GM11168 (cell line): Measurements from ENCODE around the gene TLK1.
"Not testable (repeated sequence)": the region's sequence is repeated elsewhere in the genome, so short reads cannot be mapped to it uniquely, and the experiment has no call there.

Source experiments
- in situ Hi-C: fragments of 300-500 bp; cut with MboI; formaldehyde crosslinking; loops from one replicate; pipeline ENCODE4 v1.12.0; 2022; ENCODE audit warnings: low sequenced_read_pairs; ENCODE audit not compliant: unreplicated experiment

TLK1 gene

DNA sequence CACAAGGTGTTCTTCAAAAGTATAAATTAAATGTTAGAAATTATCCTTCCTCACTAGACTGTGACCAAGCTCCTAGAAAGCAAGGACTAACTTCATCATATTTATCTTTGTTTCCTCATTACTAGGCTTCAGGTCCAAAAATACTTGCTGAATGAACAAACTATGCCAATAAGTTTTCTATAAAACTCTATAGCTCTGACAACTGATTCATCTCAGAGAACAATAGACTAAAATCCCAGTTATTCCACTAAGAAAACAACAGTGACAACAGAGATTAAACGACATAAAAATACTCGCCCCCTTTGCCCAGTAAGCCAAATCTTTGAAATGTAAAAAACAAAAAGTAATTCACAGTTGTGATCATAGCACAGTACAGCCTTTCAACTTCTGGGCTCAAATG, 13.6 kb downstream of the TLK1 start:
- in situ Hi-C loops: no loop called here

DNA sequence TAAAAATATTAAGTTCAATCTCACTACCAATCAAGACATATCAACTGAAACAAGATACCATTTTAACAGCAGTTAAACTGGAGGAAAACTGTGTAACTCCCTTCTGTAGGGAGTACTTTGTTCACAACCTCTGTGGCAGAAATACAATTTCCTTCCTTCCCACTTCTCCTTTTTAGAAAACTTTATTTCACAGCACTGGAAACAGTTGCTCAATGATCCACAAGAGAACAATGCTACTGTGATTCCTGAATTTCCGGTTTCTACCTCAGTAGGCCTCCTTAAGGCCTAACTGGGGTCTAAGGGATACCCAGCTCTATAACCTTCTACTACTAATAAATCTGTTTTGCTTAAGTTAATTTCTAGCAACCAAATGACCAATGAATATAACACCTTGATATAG, 14.1 kb downstream of the TLK1 start:
- in situ Hi-C loops: no loop called here

DNA sequence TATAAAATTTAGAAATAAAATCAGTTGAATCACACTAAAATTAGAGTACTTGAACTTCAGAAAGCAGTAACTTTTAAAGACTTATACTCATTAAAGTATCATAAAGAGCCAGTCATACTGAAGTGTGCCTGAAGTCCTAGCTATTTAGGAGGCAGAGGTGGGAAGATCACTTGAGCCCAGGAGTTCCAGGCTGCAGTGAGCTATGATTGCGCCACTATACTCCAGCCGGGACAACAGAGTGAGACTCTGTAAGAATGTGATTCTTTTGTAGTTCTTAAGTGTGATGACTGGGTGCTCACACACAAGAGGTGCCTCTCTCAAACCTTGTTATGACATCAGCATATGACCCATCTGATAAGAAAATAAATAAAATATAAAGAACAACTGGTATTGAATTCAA, 14.6 kb downstream of the TLK1 start:
- in situ Hi-C loops: no loop called here

DNA sequence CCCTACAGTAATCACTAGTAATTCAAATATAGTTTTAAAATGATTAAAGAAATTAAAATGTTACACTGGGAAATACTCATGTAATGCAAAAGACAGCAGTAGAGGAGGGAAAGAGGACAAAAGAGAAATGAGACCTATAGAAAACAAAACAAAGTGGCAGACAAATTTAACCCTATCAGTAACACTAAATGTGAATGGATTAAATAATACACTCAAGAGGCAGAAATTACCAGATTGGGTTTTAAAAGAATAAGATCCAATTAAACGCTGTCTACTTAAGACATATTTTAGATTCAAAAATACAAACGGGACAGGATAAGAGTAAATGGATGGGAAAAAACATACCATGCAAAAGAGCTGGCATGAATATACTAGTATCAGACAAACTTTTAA, 17.0 kb downstream of the TLK1 start:
- in situ Hi-C loops: no loop called here

DNA sequence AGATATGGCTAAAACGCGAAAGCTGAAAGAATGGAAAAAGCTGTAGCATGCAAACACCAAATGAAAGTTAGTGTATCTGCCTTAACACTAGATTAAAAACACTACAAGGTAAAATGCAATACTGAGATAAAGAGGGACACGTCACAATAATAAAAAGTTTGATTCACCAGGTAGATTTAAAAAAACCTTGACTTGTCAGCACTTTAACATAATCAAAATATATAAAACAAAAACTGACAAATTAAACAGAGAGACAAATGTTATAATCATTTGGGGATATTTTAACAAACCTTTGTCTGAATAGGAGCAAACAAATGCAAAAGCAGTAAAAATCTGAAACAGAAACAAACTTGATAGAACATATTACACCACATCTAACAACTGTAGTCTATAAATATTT, 18.3 kb downstream of the TLK1 start:
- in situ Hi-C loops: no loop called here

DNA sequence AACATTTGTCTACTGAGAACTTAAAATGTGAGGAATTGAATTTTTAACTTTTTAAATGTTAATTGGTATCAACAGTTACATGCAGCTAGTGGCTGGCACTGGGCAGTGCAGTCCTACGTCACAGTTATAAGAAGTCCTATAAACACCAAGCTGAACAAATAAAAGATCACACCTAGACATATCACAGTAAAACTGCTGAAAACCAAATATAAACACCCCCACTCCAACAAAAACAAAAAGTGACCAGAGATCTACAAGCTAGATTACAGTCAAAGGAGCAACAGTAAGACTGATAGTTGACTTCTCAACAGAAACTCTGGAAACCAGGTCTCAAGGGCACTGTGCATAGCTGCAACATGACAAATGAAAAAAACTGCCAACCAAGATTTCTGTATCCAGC, 19.4 kb downstream of the TLK1 start:
- in situ Hi-C loops: no loop called here

DNA sequence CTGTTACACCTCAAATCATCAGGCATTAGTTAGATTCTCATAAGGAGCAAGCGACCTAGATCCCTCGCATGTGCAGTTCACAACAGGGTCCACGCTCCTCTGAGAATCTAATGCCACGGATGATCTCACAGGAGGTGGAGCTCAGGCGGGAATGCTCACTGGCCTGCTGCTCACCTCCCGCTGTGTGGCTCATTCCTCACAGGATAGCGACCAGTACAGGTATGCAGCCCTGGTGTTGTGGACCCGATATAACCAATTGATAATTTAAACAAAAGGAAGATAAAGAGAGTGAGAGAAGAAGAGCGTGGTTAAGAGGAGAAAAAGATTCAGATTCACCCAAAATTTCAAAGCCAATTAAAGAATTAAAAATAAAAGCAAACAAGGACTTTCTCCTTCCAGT, 20.8 kb downstream of the TLK1 start:
- in situ Hi-C loops: no loop called here

DNA sequence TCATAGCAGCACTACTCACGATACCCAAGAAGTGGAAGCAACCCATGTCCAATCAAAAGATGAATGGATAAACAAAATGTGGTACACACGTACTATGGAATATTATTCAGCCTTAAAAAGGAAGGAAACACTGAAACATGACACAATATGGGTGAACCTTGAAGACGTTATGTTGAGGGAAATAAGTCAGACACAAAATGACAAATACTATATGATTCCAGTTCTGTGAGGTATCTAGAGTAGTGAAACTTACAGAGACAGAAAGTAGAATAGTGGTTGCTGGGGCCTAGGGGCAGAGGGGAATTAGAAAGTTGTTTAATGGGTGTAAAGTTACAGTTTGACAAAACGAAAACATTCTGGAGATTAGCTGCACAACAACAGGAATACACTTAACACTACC, 24.7 kb downstream of the TLK1 start:
- in situ Hi-C loops: no loop called here

DNA sequence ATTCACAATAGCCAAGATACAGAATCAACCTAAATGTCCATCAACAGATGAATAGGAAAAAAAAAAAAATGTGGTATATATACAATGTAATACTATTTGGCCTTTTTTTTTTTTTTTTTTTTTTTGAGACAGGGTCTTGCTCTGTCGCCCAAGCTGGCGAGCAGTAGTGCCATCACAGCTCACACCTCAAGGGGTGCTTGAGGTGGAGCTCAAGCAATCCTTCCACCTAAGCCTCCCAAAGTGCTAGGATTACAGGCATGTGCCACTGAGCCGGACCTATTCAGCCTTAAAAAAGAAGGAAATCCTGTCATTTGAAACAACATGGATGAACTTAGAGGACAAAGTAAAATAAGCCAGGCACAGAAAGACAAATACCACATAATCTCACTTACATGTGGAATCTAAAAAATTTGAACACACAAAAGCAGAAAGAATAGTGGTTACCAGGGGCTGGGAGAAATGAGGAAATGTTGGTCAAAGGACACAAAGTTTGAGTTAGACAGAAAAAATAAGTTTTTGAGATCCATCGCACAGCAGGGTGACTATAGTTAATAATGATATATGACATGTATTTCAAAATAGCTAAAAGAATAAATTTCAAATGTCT, 26.0 kb downstream of the TLK1 start:
- in situ Hi-C loops: no loop called here

DNA sequence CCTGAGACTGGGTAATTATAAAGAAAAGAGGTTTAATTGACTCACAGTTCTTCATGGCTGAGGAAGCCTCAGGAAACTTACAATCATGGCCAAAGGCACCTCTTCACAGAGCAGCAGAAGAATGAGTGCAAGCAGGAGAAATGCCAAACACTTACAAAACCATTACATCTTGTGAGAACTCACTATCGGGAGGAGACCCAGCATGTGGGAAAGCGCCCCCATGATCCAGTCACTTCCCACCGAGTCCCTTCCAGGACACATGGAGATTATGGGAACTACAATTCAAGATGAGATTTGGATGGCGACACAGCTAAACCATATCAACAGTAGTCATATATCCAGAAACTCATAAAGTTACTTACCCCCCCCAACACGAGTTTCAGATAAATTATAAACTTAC, 28.6 kb downstream of the TLK1 start:
- in situ Hi-C loops: no loop called here

DNA sequence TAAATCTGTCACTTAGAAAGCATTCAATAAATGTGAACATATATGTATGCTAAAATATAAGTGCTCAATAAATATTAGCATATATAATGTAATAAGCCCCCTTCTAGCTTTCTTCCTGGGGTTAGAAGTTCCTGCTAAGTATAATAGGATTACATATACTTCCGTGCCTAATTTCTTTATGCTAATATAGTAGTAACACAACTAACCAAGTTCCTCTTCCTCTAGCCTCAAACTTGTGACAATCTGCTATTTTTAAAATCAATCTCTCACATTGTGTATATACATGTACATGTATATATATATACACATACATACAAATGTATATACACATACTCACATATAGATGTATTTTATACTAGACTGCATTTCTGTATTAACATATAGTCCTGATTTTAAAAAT, 32.2 kb downstream of the TLK1 start:
- in situ Hi-C loops: no loop called here

DNA sequence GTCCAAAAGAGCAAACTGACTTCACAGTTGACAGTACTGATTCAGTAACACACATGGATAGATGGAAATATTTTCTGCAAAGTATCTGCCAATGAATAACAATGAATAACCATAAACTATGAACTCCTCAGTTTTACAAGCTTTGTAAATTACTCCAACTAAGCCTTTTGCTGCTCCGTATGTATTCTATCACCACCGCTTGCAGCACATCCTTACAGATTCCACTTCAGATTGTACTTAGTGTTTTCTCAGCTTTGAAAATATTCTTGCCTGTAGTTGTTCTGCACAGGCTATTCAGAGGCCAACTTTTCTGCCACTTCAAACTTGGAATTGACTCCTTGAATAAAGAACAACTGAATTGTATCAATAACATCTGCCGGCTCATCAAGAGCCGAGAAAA, 36.2 kb downstream of the TLK1 start:
- in situ Hi-C loops: no loop called here

DNA sequence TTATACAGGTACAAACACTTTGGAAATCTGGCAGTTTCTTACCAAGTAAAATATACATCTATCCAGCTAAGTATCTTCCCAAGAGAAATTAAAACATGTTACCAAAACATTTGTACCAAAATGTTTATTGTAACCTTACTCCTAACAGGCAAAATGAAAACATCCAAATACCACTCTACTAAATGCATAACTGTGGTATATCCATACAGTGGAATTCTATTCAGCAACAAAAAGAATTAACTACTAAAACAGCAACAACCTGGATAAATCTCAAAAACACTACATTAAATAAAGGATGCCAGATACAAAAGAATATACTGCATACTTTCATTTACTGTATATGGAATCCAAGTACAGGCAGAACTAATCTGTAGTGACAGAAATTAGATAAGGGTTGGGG, 51.1 kb downstream of the TLK1 start:
- in situ Hi-C loops: no loop called here

DNA sequence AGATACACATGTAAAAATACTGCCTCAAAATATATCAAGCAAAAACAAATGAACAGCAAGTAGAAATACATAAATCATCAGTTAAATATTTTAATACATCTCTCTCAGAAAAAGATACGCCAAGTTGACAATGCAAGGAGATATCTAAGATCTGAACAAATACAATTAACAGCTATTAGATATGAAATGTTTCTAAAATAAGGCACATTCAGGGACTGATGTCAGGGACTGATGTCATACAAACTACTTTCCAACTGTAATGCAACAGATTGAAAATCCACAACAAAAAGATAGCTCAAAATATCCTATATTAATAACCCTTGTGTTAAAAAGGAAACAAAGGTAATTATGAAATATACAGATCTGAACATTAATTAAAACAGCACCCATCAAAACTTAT, 51.7 kb downstream of the TLK1 start:
- in situ Hi-C loops: no loop called here

DNA sequence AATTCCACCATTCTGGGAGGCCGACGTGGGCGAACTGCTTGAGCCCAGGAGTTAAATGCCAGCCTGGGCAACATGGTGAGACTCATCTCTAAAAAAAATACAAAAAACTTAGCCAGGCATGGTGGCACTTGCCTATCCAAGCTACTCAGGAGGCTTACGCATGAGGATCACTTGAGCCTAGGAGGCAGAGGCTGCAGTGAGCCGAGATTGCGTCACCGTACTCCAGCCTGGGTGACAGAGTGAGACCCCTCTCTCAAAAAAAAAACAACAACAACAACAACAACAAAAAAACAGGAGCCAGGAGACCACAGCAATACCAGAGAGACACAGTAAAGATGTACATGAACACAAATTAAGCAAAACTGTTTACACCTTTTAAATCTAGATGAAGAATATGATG, 52.9 kb downstream of the TLK1 start:
- in situ Hi-C loops: no loop called here

DNA sequence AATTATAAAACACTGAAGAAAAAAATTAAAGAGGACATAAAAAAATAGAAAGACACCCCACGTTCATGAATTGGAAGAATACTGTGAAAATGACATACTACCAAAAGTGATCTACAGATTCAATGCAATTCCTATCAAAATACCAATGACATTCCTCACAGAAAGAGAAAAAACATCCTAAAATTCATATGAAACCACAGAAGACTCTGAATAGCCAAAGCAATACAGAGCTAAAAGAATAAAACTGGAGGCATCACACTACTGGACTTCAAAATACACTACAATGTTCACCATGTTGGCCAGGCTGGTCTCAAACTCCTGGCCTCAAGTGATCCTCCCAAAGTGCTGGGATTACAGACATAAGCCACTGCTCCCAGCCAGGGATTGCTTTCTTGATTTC, 56.3 kb downstream of the TLK1 start:
- in situ Hi-C loops: no loop called here

DNA sequence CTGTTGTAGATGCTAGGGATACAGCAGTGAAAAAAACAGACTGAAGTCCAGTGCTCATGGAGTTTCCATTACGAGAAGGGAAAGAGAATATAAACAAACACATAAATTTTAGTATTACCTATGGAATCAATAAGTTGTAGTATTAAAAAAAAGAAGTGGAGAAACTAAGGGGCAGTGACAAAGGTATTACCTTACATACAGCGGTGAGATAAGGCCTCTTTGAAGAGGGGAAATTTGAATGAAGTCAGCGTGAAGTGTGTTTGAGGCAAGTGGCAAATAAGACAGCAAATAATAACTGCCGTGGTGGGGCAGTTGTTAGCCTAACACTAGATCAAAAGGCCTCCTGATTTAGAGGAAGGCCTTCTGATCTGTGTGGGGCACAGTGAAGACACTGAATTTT, 57.9 kb downstream of the TLK1 start:
- in situ Hi-C loops: no loop called here

DNA sequence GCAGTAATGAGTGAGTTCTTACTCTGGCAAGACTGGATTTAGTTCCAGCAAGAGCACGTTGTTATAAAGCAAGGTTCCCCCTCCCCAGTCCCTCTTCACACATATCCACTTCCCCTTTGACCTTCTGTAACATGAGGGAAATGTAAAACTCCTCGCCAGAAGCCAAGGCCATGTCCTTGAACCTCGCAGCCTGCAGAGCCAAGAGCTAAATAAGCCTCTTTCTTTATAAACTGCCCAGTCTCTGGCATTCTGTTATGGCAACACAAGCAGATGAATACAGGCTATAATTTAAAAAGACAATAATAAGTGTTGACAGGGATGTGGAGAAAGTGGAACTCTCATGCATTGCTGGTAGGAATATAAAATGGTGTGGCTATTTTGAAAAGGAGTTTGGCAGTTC, 60.3 kb downstream of the TLK1 start:
- in situ Hi-C loops: no loop called here

DNA sequence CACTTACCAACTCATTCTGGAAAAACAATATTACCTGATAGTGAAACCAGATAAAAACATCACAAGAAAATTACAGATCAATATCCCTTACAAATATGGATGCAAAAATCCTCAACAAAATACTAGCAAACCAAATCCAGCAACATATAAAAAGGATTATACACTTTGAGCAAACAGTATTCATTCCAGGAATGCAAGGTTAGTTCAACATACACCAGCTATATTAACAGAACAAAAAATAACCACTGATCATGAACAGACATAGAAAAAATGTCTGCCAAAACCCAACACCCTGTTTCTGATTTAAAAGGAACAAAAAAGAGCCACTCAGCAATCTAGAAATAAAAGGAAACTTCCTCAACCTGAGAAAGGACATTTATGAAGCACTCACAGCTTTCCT, 62.1 kb downstream of the TLK1 start:
- in situ Hi-C loops: no loop called here

DNA sequence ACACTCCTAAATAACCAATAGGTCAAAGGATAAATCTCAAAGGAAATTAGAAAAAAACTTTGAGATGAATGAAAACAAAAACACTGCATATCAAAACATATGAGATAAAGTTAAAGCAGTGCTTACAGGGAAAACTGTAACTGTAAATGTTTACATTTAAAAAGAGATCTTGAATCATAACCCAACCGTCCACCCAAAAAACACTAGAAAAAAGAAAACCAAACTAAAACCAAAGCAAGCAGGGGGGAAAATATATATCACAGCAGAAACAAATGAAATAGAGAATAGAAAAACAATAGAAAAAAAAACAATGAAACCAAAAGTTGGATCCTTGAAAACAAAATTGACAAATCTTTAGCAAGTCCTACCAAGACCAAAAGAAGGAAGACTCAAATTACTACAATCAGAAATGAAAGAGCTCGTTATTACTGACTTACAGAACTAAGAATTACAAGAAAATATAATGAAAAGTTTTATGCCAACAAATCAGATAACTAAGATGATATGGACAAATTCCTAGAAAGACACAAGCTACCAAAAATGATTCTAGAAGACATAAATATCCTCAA, 65.6 kb downstream of the TLK1 start:
- in situ Hi-C loops: no loop called here

DNA sequence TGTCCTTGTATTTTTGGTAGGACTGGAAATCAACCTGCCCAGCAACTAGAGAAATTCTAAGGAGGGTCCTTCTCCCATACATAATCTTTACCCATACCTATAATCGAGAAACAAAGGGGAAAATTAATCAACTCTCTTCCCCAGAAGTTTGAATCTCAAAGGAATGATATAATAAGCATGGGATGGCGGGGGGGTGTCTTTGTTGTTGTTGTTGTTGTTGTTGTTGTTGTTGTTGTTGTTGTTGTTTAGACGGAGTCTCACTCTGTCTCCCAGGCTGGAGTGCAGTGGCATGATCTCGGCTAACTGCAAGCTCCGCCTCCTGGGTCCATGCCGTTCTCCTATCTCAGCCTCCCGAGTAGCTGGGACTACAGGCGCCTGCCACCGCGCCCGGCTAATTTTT, 69.2 kb downstream of the TLK1 start:
- in situ Hi-C loops: not testable (repeated sequence)

DNA sequence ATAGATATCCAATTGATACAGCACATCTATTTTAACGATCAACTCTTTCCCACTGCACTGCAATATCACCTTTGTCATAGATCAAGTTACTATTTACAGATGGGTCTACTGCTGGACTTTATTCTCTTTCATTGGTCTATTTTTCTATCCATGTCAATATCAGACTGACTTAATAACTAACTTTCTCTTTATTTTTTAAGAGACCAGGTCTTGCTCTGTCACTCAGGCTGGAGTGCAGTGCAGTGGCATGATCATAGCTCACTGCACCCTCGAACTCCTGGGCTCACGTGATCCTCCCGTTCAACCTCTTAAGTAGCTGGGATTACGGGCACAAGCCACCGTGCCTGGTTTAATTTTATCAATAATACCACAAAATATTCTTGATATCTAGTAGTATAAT, 71.2 kb downstream of the TLK1 start:
- in situ Hi-C loops: no loop called here
